ENCODE measurements around the gene ANKRD17.
A peak's percentile ranks its signal among the peaks of the same experiment; 100 is the strongest.
"Not testable (repeated sequence)": the region's sequence is repeated elsewhere in the genome, so short reads cannot be mapped to it uniquely, and the experiment has no call there.

Gene ANKRD17

GRCh38 chr4:73257651-73258435 is 755 bp downstream of the ANKRD17 start:
- CTCF ChIA-PET: interaction anchor here (0.6 to 1.0 kb wide), 2 partner anchors 71 to 372 kb away, joined by 3 read pairs; no protein-coding TSS in a partner anchor
- peak overlapping the region; percentile 97 for H3K27ac ChIP-seq
- POLR2A ChIA-PET (ENCODE audit: low non-redundant PET): interaction anchor here (0.5 to 0.6 kb wide), 2 partner anchors 219 to 362 kb away, joined by 3 read pairs; partner anchors contain the start of gene RASSF6
- TF ChIP-seq CTCF (conservative IDR thresholded peaks at IDR 0.05; ENCODE audit: low read depth): no peak
- DNase-seq (ENCODE audit: low spot score): no peak

- TF ChIP-seq CTCF (conservative IDR thresholded peaks at IDR 0.05; ENCODE audit: low read depth): peak; percentile 81
- peak; percentile 57 for DNase-seq (ENCODE audit: low spot score)
- ChIA-PET CTCF (interaction anchor here (0.7 to 1.0 kb wide), 4 partner anchors 52 to 136 kb away, joined by 3 to 4 read pairs (median 3); no protein-coding TSS in a partner anchor), POLR2A (ENCODE audit: low non-redundant PET) (no interaction called here)
- H3K27ac ChIP-seq: peak overlapping the region; percentile 97
These were observed 1.4 kb downstream of the ANKRD17 start for GRCh38 chr4:73257234-73257633.

GRCh38 chr4:73255847-73256246 is 2.8 kb downstream of the ANKRD17 start:
- not testable (repeated sequence) for H3K27ac ChIP-seq
- CTCF ChIA-PET: interaction anchor here (1.8 kb wide), 1 partner anchor 128 kb away, joined by 6 read pairs; no protein-coding TSS in a partner anchor

GRCh38 chr4:73252001-73252400 is 6.6 kb downstream of the ANKRD17 start:
- POLR2A ChIA-PET (ENCODE audit: low non-redundant PET): no interaction called here
- H3K27ac ChIP-seq: no peak overlapping the region
- TF ChIP-seq CTCF (conservative IDR thresholded peaks at IDR 0.05; ENCODE audit: low read depth): no peak
- CTCF ChIA-PET: no interaction called here
- DNase-seq (ENCODE audit: low spot score): no peak

More at GRCh38 chr4:73255847-73256246, 2.8 kb downstream of the ANKRD17 start:
- POLR2A ChIA-PET (ENCODE audit: low non-redundant PET); DNase-seq (ENCODE audit: low spot score): not testable (repeated sequence)

- H3K27ac ChIP-seq: no peak overlapping the region
- ChIA-PET POLR2A (ENCODE audit: low non-redundant PET) (no interaction called here), CTCF (interaction anchor here (0.7 kb wide), 1 partner anchor 189 kb away, joined by 4 read pairs; no protein-coding TSS in a partner anchor)
- DNase-seq (ENCODE audit: low spot score): no peak
- no peak for TF ChIP-seq CTCF (conservative IDR thresholded peaks at IDR 0.05; ENCODE audit: low read depth)
These were observed 7.2 kb downstream of the ANKRD17 start for GRCh38 chr4:73251384-73251783.

GRCh38 chr4:73250642-73251041 is 8.0 kb downstream of the ANKRD17 start:
- ChIA-PET POLR2A (ENCODE audit: low non-redundant PET) (no interaction called here), CTCF (interaction anchor here (0.7 kb wide), 2 partner anchors 112 to 188 kb away, joined by 3 to 4 read pairs; no protein-coding TSS in a partner anchor)
- no peak for TF ChIP-seq CTCF (conservative IDR thresholded peaks at IDR 0.05; ENCODE audit: low read depth)
- no peak overlapping the region for H3K27ac ChIP-seq
- DNase-seq (ENCODE audit: low spot score): no peak

- DNase-seq (ENCODE audit: low spot score): no peak
- no peak for TF ChIP-seq CTCF (conservative IDR thresholded peaks at IDR 0.05; ENCODE audit: low read depth)
- POLR2A ChIA-PET (ENCODE audit: low non-redundant PET): no interaction called here
- no peak overlapping the region for H3K27ac ChIP-seq
- CTCF ChIA-PET: no interaction called here
These were observed 9.8 kb downstream of the ANKRD17 start for GRCh38 chr4:73248821-73249220.
